GM19193 (cell line): Measurements from ENCODE around the gene DEGS1.

Source experiments
- POLR2A ChIP-seq: IDR thresholded peaks from 4 replicates; pipeline ENCODE4 v1.6.1; 2011; ENCODE audit not compliant: insufficient read depth, insufficient read length; ENCODE audit errors: extremely low read depth

The DEGS1 gene

DNA sequence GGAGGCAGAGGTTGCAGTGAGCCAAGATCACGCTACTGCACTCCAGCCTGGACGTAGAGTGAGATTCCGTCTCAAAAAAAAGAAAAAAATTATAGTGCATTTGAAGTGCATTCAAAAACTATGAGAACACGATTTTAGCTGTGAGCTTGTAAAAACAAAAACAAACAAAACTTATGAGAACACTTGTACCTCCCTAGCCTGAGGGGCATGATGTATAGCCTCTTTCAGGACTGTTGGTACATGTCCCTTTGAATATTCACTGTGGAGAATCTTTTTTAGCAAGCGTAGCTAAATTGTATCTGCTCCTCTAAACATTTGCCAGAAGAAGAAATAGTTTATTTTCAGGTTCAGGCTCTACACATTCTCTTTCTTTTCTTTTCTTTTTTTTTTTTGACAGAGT, 9.5 kb upstream of the DEGS1 start:
- TF ChIP-seq POLR2A, result no peak

DNA sequence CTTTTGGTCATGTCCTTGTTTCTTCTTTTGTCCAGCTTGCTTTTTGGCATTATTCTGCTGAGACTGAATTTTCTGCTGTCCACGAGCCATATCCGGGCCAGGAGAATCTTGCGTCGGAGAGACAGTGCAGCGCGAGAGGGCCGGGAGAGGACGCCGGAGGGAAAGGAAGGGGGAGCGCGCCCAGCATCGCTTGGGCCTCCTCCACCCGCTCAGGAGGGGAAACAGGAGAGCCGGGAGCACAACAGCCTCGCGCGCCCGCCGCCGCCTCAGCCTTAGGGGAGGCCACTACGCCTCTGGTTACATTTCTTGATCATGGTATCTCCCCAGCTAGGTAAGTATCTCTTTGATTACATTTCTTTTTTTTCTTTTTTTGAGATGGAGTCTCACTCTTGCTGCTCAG, 7.4 kb upstream of the DEGS1 start:
- TF ChIP-seq POLR2A, result no peak

DNA sequence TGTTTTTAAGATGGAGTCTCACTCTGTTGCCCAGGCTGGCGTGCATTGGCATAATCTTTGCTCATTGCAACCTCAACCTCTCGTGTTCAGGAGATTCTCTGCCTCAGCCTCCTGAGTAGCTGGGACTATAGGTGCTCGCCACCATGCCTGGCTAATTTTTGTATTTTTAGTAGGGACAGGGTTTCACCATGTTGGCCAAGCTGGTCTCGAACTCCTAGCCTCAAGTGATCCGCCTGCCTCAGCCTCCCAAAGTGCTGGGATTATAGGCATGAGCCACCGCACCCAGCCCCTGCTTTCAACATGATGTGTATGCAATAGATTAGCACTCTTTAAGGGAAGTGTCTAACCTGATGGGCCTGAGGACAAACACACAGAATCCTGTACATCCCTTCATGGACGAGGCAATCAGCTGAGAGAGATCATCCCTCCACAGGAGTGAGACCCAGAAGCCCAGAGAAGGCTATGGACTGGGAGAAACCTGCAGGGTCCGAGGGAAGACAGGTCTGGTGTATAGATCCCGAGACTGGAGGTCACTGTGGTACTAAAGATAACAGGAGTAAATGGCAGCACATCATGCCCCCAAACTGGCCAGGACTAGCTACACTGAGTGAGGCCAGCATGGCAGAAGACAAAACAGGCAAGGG, 5.6 kb upstream of the DEGS1 start:
- no peak for TF ChIP-seq POLR2A

DNA sequence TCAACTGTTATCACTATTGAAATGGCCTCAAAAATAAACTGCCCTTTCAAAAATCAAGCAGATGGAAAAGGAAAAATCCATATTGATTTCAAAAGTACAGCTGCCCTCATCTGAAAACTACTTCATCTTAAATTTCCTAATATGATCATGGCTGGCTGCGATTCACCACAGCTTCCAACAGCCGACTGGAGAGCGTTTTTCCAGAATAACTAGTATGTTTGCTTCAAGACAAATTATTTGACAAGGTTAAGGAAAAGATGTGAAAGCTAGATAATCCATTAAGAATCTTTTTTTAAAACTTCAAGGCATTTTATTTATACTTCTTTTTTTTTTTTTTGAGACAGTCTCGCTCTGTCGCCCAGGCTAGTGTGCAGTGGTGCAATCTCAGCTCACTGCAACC, 4.1 kb upstream of the DEGS1 start:
- TF ChIP-seq POLR2A, result no peak

DNA sequence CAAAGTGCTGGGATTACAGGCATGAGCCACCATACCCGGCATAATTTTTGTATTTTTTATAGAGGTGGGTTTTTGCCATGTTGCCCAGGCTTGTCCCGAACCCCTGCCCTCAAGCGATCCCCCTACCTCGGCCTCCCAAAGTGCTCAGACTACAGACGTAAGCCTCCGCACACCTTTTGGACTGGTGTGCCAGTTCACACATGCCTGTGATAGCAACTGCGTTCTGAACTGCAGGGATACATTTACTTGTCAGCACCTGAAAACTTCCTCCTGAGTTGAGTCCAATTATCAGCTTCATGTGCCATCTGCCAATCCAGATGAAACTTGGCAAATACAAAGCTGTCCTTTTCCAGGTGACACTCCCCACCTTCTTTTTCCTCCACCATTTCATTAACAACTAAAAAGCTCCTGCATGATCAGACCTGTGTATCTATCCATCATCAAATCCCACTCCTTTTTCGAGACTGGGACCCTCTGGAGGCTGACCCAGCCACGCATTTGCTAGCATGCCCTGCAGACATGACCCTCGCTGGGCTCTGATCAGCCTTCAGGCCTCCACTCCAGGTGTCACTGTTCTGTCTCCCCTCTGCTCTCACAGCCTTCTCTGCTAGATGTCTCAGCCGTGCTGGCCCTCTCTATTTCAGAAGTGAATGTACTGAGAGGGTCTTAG, 2.1 kb upstream of the DEGS1 start:
- no peak for TF ChIP-seq POLR2A

DNA sequence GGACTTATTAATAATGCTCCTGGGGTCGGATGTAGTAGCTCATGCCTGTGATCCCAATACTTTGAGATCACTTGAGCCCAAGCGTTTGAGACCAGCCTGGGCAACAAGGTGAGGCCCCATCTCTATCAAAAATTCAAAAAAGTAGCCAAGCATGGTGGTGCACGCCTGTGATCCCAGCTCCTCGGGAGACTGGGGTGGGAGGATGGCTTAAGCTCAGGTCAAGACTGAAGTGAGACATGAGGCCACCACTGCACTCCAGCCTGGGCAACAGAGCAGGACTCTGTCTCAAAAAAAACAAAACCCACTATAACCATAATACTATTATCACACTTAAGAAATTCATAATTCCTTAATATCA, 1.6 kb upstream of the DEGS1 start:
- TF ChIP-seq POLR2A, result no peak

DNA sequence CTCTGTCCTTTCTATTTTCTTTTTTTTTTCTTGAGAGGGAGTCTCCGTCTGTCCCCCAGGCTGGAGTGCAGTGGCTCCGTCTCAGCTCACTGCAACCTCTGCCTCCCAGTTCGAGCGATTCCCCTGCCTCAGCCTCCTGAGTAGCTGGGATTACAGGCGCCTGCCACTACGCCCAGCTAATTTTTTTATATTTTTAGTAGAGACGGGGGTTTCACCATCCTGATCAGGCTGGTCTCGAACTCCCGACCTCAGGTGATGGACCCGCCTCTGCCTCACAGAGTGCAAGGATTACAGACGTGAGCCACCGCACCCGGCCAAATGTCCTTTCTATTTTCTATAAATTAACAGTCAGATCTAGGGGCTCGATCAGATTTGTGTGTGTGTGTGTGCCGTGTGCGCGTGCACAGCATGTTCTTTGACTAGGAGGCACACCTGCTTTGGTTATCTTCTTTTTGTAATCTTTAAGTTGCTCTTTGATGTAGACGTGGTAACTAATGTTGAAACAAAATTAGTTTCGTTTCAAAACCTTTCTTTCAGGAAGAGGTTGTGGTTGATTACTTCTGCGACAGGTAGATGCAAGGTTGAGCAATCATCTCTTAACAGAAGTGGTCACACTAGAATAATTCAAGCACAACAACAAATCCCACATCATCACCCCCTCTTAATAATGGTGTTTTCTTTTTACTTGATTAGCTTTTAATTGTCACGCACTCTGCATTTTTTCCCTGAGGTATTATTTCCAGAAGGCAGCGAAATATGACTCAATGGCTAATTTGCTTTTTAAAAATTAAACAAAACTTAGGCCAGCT, 779 bp upstream of the DEGS1 start:
- TF ChIP-seq POLR2A, result no peak

DNA sequence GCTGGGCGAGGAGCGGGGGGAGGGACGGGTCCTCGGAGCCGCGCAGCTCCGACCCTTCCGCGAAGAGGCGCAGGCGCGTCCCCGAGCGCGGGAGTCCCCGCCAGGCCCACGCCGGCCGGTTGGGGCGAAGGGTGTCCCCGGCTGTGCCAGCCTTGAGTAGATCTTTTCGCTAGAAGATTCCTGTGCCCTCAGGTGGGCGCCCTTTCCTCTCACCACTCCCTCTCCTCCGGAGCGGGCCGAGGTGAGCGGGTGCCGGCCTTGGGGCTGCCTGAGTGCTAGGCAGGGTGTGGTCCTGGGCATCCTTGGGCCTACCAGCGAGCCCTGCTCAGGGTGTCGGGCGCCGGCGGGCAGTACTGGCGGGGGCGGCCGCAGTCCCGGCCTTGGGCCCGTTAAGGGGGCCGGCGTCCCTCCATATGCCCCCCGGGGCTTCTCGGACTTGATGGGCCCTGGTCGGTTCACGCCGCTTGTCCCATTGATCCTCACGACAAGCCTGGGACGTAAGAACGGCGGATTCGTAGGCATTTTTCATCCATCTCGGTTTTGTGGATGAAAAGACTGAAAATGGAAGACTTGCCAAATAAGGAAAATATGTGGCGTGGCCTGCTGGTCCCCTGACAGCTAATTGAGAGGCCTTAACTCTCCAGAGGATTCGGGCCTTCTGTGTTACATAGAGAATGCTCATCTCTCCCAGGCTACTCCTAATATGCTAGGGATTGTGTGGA, 712 bp downstream of the DEGS1 start:
- TF ChIP-seq POLR2A, result no peak

DNA sequence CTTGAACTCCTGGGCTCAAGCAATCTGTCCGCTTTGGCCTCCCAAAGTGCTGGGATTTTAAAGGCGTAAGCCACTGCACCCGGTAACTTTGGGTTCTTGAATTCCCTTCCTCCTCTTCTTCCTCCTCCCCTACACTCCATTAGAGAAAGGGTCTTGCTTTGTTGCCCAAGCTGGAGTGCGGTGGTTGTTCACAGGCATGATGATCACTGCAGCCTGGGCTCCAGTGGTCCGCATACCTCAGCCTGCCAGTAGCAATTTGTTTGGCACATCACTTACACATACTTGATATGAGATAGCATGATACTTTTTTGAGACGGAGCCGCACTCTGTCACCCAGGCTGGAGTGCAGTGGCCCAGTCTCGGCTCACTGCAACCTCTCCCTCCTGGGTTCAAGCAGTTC, 2.2 kb downstream of the DEGS1 start:
- TF ChIP-seq POLR2A, result no peak

DNA sequence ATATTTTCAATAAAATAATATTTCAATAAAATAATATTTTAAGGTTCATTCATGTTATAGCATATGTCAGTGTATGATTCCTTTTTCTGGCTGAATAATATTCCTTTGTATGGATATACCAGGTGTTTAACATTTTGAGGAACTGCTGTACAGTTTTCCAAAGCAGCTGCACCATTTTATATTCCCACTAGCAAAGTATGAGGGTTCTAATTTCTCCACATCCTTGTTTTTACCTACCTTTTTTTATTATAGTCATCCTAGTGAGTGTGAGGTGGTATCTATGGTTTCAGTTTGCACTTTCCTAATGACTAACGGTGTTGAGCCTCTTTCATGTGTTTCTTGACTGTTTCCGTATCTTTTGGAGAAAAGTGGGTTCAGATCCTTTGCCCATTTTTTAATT, 5.2 kb downstream of the DEGS1 start:
- TF ChIP-seq POLR2A, result no peak

DNA sequence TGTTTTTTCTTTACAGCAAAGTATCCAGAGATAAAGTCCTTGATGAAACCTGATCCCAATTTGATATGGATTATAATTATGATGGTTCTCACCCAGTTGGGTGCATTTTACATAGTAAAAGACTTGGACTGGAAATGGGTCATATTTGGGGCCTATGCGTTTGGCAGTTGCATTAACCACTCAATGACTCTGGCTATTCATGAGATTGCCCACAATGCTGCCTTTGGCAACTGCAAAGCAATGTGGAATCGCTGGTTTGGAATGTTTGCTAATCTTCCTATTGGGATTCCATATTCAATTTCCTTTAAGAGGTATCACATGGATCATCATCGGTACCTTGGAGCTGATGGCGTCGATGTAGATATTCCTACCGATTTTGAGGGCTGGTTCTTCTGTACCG, 6.5 kb downstream of the DEGS1 start:
- no peak for TF ChIP-seq POLR2A

DNA sequence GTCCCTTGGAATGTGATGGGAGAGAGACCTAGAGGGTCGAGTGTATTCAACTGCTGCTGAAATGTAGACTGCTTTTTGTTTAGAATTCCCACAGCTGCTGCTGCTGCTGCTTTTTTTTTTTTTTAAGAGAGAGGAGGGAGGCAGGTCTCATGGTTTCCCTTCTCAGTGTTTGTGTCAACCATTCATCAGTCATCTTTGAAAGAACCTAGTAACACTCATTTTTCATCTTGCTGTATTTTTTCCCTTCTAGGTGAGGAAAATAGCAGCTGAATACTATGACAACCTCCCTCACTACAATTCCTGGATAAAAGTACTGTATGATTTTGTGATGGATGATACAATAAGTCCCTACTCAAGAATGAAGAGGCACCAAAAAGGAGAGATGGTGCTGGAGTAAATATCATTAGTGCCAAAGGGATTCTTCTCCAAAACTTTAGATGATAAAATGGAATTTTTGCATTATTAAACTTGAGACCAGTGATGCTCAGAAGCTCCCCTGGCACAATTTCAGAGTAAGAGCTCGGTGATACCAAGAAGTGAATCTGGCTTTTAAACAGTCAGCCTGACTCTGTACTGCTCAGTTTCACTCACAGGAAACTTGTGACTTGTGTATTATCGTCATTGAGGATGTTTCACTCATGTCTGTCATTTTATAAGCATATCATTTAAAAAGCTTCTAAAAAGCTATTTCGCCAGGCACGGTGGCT, 9.2 kb downstream of the DEGS1 start:
- no peak for TF ChIP-seq POLR2A

DNA sequence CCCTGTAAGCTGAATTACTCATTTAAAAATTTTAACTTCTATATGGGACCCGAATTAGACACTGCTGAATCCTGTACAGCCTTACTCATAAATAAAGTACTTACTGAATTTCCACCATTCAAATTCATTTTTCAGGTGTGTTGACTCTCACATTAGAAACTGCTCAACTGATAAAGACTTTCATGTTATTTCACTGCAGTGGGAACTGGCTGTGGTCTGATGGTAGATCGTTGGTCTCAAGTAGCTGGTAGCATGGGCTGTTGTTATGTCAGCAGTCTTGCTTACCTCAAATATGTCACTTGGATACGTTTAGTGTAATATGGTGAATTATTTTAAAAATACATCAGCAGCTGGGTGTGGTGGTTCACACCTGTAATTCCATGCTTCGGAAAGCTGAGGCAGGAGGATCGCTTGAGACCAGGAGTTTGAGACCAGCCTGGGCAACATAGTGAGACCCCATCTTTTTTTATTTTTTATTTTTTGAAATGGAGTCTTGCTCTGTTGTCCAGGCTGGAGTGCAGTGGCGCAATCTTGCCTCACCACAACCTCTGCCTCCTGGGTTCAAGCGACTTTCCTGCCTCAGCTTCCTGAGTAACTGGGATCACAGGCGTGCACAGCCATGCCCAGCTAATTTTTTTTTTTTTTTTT, 10.4 kb downstream of the DEGS1 start:
- TF ChIP-seq POLR2A, result no peak
